SU-DHL-6 (cell line): ENCODE measurements around the gene LCOR.

ENCODE experiments used
- H2AFZ ChIP-seq: fragments of 200-600 bp; sonication (generic); 2 replicates; pipeline ENCODE4 v1.6.1; 2014; ENCODE audit warnings: low read depth, mild to moderate bottlenecking, moderate library complexity, mixed read lengths, antibody characterized with exemption, low read length; ENCODE audit not compliant: severe bottlenecking
- H3F3A ChIP-seq: fragments of 200-600 bp; shearing (Covaris generic); 2 replicates; pipeline ENCODE4 v1.6.0; 2016; ENCODE audit warnings: antibody characterized with exemption, mild to moderate bottlenecking; ENCODE audit not compliant: insufficient read depth
- H3K27ac ChIP-seq: fragments of 200-600 bp; sonication (generic); 2 replicates; pipeline ENCODE4 v1.5.1; 2016; ENCODE audit warnings: low read depth, mild to moderate bottlenecking, low read length, moderate library complexity, mixed read lengths
- H3K27me3 ChIP-seq: fragments of 200-600 bp; sonication (generic), shearing (Covaris generic); 2 replicates; pipeline ENCODE4 v1.6.0; 2014; ENCODE audit warnings: mild to moderate bottlenecking, low read length
- H3K36me3 ChIP-seq: fragments of 200-600 bp; sonication (generic); 2 replicates; pipeline ENCODE4 v1.6.1; 2014; ENCODE audit warnings: mild to moderate bottlenecking, low read length, mixed read lengths
- H3K4me2 ChIP-seq: fragments of 300-600, 200-600 bp; shearing (Covaris generic), sonication (generic); 2 replicates; pipeline ENCODE4 v1.6.0; 2014; ENCODE audit warnings: low read length, low read depth, mild to moderate bottlenecking; ENCODE audit not compliant: poor library complexity, severe bottlenecking
- H3K4me3 ChIP-seq: fragments of 200-600 bp; sonication (generic); 2 replicates; pipeline ENCODE4 v1.5.1; 2014; ENCODE audit warnings: antibody characterized with exemption, low read length, mild to moderate bottlenecking, mixed read lengths; ENCODE audit not compliant: insufficient read depth, poor library complexity, severe bottlenecking
- H3K79me2 ChIP-seq: fragments of 200-600 bp; sonication (generic); 2 replicates; pipeline ENCODE4 v1.6.1; 2014; ENCODE audit warnings: mild to moderate bottlenecking, low read length, moderate library complexity; ENCODE audit not compliant: insufficient read depth
- H3K9ac ChIP-seq: fragments of 200-600 bp; sonication (generic); 2 replicates; pipeline ENCODE4 v1.7.0; 2014; ENCODE audit warnings: mild to moderate bottlenecking, low read length
- H3K9me2 ChIP-seq: fragments of 200-600 bp; sonication (generic); replicated peaks from 2 replicates; pipeline ENCODE4 v1.6.1; 2014; ENCODE audit warnings: low read length; ENCODE audit not compliant: insufficient read depth
- H3K9me3 ChIP-seq: fragments of 200-600 bp; sonication (generic); 2 replicates; pipeline ENCODE4 v1.6.1; 2014; ENCODE audit warnings: low read length, mixed read lengths; ENCODE audit not compliant: insufficient read depth
- H4K20me1 ChIP-seq: fragments of 200-600 bp; sonication (generic); 2 replicates; pipeline ENCODE4 v1.6.1; 2014; ENCODE audit warnings: low read depth, mild to moderate bottlenecking, antibody characterized with exemption, low read length, moderate library complexity, mixed read lengths
- CTCF ChIP-seq: fragments of 200-600 bp; sonication (generic); IDR thresholded peaks from one replicate; pipeline ENCODE4 v1.5.1; 2017; ENCODE audit warnings: antibody characterized with exemption, mild to moderate bottlenecking, low read length, moderate library complexity; ENCODE audit not compliant: insufficient read depth, poor library complexity, severe bottlenecking
- EZH2phosphoT487 ChIP-seq: fragments of 200-600 bp; sonication (generic), shearing (Covaris generic); conservative IDR thresholded peaks from 2 replicates; pipeline ENCODE4 v1.6.1; 2018; ENCODE audit warnings: mild to moderate bottlenecking, antibody characterized with exemption, low read length, moderate library complexity, mixed read lengths

The LCOR gene

GRCh38 chr10:96826438-96826837 is 5.7 kb upstream of the LCOR start:
- H3K9me3 ChIP-seq = no peaks in the 10 kb centered on the region
- TF ChIP-seq EZH2phosphoT487 (no peak), CTCF (no peak)
- H3K27me3 ChIP-seq = no peaks in the 10 kb centered on the region
- no peaks in the 10 kb centered on the region for H3K79me2 ChIP-seq
- no peaks in the 10 kb centered on the region for H3K9me2 ChIP-seq
- no peak overlapping the region for H3K9ac ChIP-seq
- H3K4me2 ChIP-seq = no peak overlapping the region
- H3K36me3 ChIP-seq = no peaks in the 10 kb centered on the region
- H3F3A ChIP-seq = peaks cover 7% of the 10 kb centered on the region
- H3K27ac ChIP-seq = no peak overlapping the region
- H3K4me3 ChIP-seq = no peak overlapping the region
- H4K20me1 ChIP-seq = no peaks in the 10 kb centered on the region
- no peak overlapping the region for H2AFZ ChIP-seq

GRCh38 chr10:96828609-96829008 is 3.5 kb upstream of the LCOR start:
- Histone ChIP-seq H2AFZ (no peak overlapping the region), H3K9ac (no peak overlapping the region), H3K27ac (no peak overlapping the region), H3K9me2 (no peaks in the 10 kb centered on the region), H3K9me3 (no peaks in the 10 kb centered on the region), H4K20me1 (peaks cover 3% of the 10 kb centered on the region; the same call in 1 of the 2 replicates), H3K4me2 (no peak overlapping the region), H3K4me3 (no peak overlapping the region), H3F3A (peaks cover 10% of the 10 kb centered on the region), H3K79me2 (peaks cover 10% of the 10 kb centered on the region), H3K36me3 (no peaks in the 10 kb centered on the region), H3K27me3 (no peaks in the 10 kb centered on the region)
- TF ChIP-seq CTCF (no peak), EZH2phosphoT487 (no peak)

GRCh38 chr10:96829029-96829773 is 2.9 kb upstream of the LCOR start:
- Histone ChIP-seq H3F3A (peaks cover 10% of the 10 kb centered on the region), H3K9ac (no peak overlapping the region), H3K27me3 (no peaks in the 10 kb centered on the region), H3K9me3 (no peaks in the 10 kb centered on the region), H3K27ac (no peak overlapping the region), H3K79me2 (peaks cover 15% of the 10 kb centered on the region), H2AFZ (no peak overlapping the region), H4K20me1 (peaks cover 9% of the 10 kb centered on the region; the same call in 1 of the 2 replicates), H3K9me2 (no peaks in the 10 kb centered on the region), H3K4me3 (no peak overlapping the region), H3K36me3 (no peaks in the 10 kb centered on the region), H3K4me2 (no peak overlapping the region)
- no peak for TF ChIP-seq EZH2phosphoT487
- no peak for TF ChIP-seq CTCF
